Transverse colon (tissue), 4 donors: ENCODE measurements around the gene LSR. TPM values are rescaled to one million over a fixed set of nuclear protein-coding genes. Genes with fewer than 3 reads are reported as not detected.

Source experiments
- DNase-seq: peaks from one replicate; pipeline ENCODE4 v3.0.0-alpha.2; 2019
- H3K27ac ChIP-seq, 4 donors: fragments of 200-600 bp; sonication (generic); 2 replicates each; pipeline ENCODE4 v1.5.1; 2016 to 2018; ENCODE audit warnings: inconsistent platforms in 4 of 4
- H3K27me3 ChIP-seq: fragments of 200-600 bp; sonication (generic); 2 replicates; pipeline ENCODE4 v1.5.1; 2017; ENCODE audit warnings: inconsistent platforms
- H3K36me3 ChIP-seq, 4 donors: fragments of 200-600 bp; sonication (generic); 2 replicates each; pipeline ENCODE4 v1.5.1; 2017 to 2019; ENCODE audit warnings: inconsistent platforms in 4 of 4
- H3K4me1 ChIP-seq, 4 donors: fragments of 200-600 bp; sonication (generic); 2 replicates each; pipeline ENCODE4 v1.5.1; 2017 to 2020; ENCODE audit warnings: inconsistent platforms in 4 of 4
- H3K4me3 ChIP-seq, 4 donors: fragments of 200-600 bp; sonication (generic); 1 replicate in 1 of 4; 2 replicates in 3 of 4; pipeline versions ENCODE4 v1.5.1 to v1.6.1; 2017 to 2019; ENCODE audit warnings: inconsistent platforms in 4 of 4
- H3K9me3 ChIP-seq, 2 donors: fragments of 200-600 bp; sonication (generic); 2 replicates each; pipeline ENCODE4 v1.5.1; 2017 to 2019; ENCODE audit warnings: inconsistent platforms in 2 of 2
- EP300 ChIP-seq: sonication (generic); formaldehyde crosslinking; IDR thresholded peaks from one replicate; pipeline ENCODE4 v1.6.1; 2017; ENCODE audit warnings: antibody characterized with exemption, low read depth
- POLR2A ChIP-seq: fragments of 450-650 bp; IDR thresholded peaks from one replicate; pipeline ENCODE4 v1.6.1; 2016; ENCODE audit warnings: antibody characterized with exemption, mild to moderate bottlenecking, moderate library complexity
- POLR2AphosphoS5 ChIP-seq, 3 donors: sonication (generic); formaldehyde crosslinking; IDR thresholded peaks; one replicate each; pipeline ENCODE4 v1.6.1; 2016; ENCODE audit warnings: antibody characterized with exemption in 3 of 3
- WGBS, 2 donors: methylation state at CpG; one replicate each; pipeline ENCODE4 v1.1.5; 2018; ENCODE audit warnings: low coverage in 1 of 2; 5-methylcytosine and 5-hydroxymethylcytosine counted together
- in situ Hi-C, 4 donors: fragments of 200-750 bp; cut with MboI; loops; one replicate each; pipeline versions ENCODE4 v1.15.0 to v1.15.1; 2017; ENCODE audit warnings: low sequenced_read_pairs in 3 of 4, low pct_ligation_motif_present in 1 of 4, low pct_unique_long_range_greater_than_20kb in 1 of 4
- intact Hi-C: fragments of 100-400 bp; cut with DNase I; formaldehyde crosslinking; loops from one replicate; pipeline ENCODE4 v1.15.1; 2023; ENCODE audit warnings: low total_unique reads
- total RNA-seq, 4 donors: library from RNA; depleted of rRNA; stranded (reverse); fragments of >200 nt; gene quantifications; one replicate each; pipeline ENCODE4 v1.1.0, GENCODE V29; 2016
- TF ChIP-seq, protein P1 (sequence below), 5 experiments: fragments of 200-600 bp in 3 of 5; fragments of 450-650 bp in 2 of 5; sonication (generic) in 3 of 5; IDR thresholded peaks; 1 replicate in 2 of 5; 2 replicates in 3 of 5; pipeline ENCODE4 v1.5.1; 2016 to 2017; ENCODE audit warnings: antibody characterized with exemption in 5 of 5, inconsistent platforms in 3 of 5, mild to moderate bottlenecking in 2 of 5, moderate library complexity in 1 of 5

The LSR gene
- total RNA-seq, 4 donors from 2014 or later, result 124 to 484 (median 330) TPM

GRCh38 chr19:35249146-35249847 lies 495 bp downstream of the LSR start:
- 9% methylated on average over 39 of the region's 39 CpGs; no CpG with 5 or more reads in 1 of the 2 donors for WGBS, 2 donors
- in situ Hi-C loops (no loop called here), intact Hi-C loops (no loop called here)
- TF ChIP-seq POLR2AphosphoS5 (IDR thresholded peaks at IDR 0.05) (no peak), POLR2A (peak; percentile 16)
- H3K27me3 ChIP-seq, result peaks cover 24% of the 10 kb centered on the region
- DNase-seq, result peak; percentile 42
- H3K27ac ChIP-seq, result peak overlapping the region; percentile 87 to 94 (median 92)
- H3K36me3 ChIP-seq, result no peaks in the 10 kb centered on the region
- H3K4me1 ChIP-seq, result peaks cover 0 to 16% (median 8%) of the 10 kb centered on the region in 4 donors
- H3K4me3 ChIP-seq, result peak overlapping the region; percentile 20 to 88 (median 74)
- H3K9me3 ChIP-seq, result no peaks in the 10 kb centered on the region

DNA sequence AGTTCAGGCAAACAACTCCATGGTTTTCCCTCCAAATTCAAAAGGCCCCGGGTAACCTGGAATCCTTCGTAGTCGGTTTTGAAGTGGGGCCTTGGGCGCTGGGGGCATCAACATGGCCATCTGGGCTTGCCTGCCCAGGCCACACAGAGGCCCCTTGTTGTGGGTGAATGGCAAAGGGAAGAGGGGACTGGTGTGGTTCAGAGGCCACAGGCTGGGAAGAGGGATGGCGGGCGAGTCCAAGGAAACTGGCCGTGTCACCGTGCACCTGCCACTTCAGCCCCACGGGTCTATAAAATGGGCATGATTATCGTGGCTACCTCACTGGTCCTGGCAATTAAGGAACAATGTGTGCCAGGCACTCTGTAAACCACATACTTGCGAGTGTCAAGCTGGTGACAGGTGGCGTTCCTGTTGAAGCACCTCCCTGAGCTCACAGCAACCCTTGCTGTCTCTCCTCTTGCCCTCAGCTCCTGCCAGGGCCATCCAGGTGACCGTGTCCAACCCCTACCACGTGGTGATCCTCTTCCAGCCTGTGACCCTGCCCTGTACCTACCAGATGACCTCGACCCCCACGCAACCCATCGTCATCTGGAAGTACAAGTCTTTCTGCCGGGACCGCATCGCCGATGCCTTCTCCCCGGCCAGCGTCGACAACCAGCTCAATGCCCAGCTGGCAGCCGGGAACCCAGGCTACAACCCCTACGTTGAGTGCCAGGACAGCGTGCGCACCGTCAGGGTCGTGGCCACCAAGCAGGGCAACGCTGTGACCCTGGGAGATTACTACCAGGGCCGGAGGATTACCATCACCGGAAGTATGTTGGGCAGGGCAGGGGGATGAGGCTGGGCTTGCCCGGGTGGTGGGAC lies 1.3 kb downstream of the LSR start:
- WGBS, 2 donors, result 47 to 80% methylated on average over 7 to 34 of the region's 34 CpGs
- H3K36me3 ChIP-seq, result no peaks in the 10 kb centered on the region
- peak overlapping the region in 3 of 4 donors; percentile 72 to 88 (median 76) for H3K4me3 ChIP-seq
- H3K9me3 ChIP-seq, result no peaks in the 10 kb centered on the region
- peaks cover 0 to 16% (median 8%) of the 10 kb centered on the region in 4 donors for H3K4me1 ChIP-seq
- intact Hi-C loops (no loop called here), in situ Hi-C loops (no loop called here)
- peaks cover 24% of the 10 kb centered on the region for H3K27me3 ChIP-seq
- TF ChIP-seq POLR2A (no peak), EP300 (no peak), POLR2AphosphoS5 (IDR thresholded peaks at IDR 0.05) (no peak)
- TF ChIP-seq, protein P1, sequence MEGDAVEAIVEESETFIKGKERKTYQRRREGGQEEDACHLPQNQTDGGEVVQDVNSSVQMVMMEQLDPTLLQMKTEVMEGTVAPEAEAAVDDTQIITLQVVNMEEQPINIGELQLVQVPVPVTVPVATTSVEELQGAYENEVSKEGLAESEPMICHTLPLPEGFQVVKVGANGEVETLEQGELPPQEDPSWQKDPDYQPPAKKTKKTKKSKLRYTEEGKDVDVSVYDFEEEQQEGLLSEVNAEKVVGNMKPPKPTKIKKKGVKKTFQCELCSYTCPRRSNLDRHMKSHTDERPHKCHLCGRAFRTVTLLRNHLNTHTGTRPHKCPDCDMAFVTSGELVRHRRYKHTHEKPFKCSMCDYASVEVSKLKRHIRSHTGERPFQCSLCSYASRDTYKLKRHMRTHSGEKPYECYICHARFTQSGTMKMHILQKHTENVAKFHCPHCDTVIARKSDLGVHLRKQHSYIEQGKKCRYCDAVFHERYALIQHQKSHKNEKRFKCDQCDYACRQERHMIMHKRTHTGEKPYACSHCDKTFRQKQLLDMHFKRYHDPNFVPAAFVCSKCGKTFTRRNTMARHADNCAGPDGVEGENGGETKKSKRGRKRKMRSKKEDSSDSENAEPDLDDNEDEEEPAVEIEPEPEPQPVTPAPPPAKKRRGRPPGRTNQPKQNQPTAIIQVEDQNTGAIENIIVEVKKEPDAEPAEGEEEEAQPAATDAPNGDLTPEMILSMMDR (IDR thresholded peaks at IDR 0.05), result no peak
- no peak for DNase-seq
- H3K27ac ChIP-seq, result peak overlapping the region; percentile 87 to 94 (median 92)

- Histone ChIP-seq H3K4me1 (peaks cover 0 to 16% (median 8%) of the 10 kb centered on the region in 4 donors), H3K36me3 (no peaks in the 10 kb centered on the region), H3K27me3 (peaks cover 17% of the 10 kb centered on the region), H3K4me3 (no peak overlapping the region), H3K9me3 (no peaks in the 10 kb centered on the region), H3K27ac (no peak overlapping the region)
- in situ Hi-C loops, result no loop called here
- no peak for DNase-seq
- TF ChIP-seq EP300 (no peak), POLR2A (no peak)
- 80 to 93% methylated on average over 1 to 2 of the region's 2 CpGs for WGBS, 2 donors
- intact Hi-C loops, result no loop called here
These were observed 2.7 kb downstream of the LSR start for GRCh38 chr19:35251456-35251855.

DNA sequence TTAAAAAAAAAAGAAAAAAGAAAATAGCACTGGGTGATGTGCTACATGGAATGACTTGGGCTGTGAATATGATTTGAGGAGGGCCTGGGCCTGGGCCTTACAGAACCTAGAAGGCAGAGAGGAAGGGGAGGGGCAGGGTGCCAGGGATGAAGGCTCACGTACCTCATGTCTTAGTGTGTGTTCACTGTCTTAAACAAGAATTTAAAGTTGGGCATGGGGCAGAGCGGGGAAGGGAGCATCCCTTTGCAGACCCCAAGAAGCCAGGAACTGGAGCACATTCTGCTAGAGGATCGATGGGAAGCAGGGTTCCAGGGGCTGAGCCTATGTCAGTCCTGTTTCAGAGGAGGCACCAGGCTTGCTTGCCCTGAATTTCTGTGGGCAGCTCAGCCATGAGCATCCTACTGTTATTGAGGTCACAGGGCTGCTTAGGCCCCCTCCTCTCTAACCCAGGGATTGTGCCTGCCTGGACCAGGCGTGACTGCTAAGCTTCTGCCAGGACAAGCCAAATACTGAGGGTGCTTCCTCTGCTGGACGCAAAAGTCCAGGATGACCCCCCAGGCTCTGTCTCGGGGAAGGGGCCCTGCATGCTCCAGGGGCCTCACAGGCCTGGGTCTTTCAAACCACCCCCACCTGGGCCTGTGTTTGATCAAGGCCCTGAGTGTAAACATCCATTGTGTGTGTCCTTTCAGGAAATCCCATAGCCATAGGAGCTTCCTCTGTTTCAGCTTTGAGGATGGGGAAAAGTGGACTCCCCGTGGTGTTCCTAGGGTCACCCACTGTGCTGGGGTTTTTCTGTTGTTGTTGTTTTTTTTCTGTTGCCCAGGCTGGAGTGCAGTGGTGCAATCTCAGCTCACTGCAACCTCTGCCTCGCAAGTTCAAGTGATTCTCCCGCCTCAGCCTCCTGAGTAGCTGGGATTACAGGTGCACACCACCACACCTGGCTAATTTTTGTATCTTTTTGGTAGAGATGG lies 4.8 kb downstream of the LSR start:
- TF ChIP-seq EP300 (no peak), POLR2A (no peak), POLR2AphosphoS5 (IDR thresholded peaks at IDR 0.05) (no peak)
- TF ChIP-seq, protein P1 (IDR thresholded peaks at IDR 0.05), result no peak
- no peaks in the 10 kb centered on the region for H3K36me3 ChIP-seq
- DNase-seq, result no peak
- in situ Hi-C loops, result no loop called here
- H3K9me3 ChIP-seq, result no peaks in the 10 kb centered on the region
- peaks cover 0 to 16% (median 2%) of the 10 kb centered on the region in 4 donors for H3K4me1 ChIP-seq
- 89% methylated on average over 9 of the region's 9 CpGs; no CpG with 5 or more reads in 1 of the 2 donors for WGBS, 2 donors
- peak overlapping the region in 1 of 4 donors; percentile 8 for H3K27ac ChIP-seq
- no peak overlapping the region for H3K4me3 ChIP-seq
- peaks cover 9% of the 10 kb centered on the region for H3K27me3 ChIP-seq
- intact Hi-C loops, result no loop called here
